IPS DF 4.7 (cell line): ENCODE data around the gene PARVG.

ENCODE experiments used
- DNase-seq: peaks from one replicate; pipeline ENCODE4 v3.0.0-alpha.2; 2013; ENCODE audit warnings: low spot score; ENCODE audit errors: extremely low read depth

The PARVG gene

DNA sequence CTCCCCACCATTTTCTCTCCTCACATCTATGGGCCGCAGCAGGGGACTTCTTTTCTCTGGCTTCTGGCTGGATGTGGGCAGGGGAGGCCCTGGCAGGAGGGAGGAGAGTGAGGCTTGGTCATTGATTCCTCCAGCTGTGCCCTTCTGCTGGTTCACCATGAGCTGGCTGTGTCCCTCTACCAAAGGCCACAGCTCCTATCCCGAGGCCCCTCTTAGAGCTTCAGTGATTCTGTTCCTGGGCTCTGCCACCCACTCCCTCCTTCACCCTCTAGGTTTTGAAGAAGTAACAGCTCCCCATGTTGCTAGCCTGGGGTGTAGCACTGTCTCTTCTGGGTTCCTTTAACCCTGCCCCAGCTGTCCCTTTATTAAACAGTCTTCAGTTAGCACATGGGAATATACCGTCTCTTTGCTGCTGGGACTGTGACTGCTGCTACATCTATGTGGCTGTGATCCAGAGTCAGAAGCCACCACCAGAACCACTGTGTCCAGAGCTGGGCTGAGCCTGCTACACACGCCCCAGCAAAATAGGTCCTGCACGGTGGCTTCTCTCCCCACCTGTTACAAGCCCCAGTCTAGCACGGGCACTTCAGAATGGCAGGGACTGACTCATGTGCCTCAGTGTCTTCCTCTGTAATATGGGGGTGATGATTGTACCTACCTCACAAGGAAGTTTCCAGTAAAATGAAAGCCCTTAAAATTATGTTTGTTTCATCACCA, 578 bp upstream of the PARVG start:
- no peak for DNase-seq

DNA sequence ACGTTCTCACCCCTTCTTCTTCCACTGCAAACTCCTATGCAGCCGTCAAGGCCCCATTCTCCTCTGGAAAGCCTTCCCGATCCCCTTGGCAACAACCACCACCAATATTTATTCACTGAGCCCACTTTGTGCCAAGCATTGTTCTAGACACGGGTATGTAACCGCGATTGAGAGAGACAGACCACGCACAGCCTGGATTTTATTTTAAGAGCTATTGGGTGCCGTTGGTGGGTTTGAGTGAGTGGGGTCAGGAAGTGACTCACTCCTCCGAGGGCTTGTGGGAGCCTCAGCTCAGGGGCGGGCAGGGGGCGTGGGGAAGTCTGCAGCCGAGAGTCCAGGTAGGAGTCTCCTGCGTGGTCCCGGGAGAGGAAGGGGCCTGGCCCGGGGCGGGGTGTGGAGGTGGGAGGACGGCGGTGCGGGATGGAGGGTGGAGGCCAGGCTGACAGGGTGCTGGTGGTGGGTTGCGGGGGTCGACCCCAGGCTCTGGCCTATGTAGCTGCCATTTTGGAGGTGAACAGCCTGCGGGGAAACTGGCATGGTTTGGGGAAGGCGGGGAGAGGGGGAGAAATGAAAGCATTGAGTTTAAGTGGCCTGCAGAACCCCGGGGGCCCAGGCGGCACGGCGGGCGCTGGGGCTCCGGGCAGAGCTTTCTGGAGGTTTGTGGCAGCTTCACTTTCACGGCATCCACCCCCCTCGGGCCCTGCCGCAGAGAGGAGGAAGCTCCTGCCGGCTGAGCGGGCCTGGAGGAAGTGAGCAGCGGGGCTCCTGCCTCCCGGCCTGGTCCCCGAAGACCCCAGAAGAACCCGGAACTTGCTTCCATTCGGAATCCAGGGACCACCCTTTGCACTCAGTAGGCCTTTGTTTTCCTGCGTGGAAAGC, 547 bp downstream of the PARVG start:
- DNase-seq, result no peak

DNA sequence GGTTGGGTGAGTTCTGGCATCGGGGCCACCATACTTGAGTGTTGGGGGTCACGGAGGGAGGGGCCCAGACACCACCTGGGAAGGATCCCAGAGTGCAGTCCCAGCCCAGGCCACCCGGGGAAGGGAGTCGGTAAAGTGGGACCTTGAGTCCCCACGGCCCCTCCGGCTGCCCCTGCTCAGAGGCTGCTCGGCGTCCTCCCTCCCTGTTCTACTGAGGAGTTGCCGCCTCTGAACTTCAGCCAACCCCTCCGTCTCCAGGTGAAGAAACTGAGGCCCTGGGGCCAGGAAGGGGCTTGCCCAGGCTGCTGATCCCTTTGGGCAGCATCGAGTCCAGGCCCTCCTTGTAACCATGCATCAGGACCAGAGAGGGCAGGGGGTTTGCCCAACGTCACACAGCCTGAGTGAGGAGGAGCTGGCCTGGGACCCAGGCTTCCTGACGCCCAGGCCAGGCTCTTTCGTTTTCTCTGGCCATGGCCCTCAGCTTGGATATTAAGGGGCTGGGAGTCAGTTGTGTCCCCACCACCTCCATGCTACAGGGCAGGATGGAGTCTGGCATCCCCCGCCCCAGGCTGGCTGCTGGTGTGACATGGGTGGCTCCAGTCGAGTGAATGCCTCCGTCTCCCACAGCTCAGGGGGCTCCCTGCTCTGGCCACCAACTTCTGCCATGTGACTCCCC, 1.3 kb downstream of the PARVG start:
- DNase-seq, result no peak

DNA sequence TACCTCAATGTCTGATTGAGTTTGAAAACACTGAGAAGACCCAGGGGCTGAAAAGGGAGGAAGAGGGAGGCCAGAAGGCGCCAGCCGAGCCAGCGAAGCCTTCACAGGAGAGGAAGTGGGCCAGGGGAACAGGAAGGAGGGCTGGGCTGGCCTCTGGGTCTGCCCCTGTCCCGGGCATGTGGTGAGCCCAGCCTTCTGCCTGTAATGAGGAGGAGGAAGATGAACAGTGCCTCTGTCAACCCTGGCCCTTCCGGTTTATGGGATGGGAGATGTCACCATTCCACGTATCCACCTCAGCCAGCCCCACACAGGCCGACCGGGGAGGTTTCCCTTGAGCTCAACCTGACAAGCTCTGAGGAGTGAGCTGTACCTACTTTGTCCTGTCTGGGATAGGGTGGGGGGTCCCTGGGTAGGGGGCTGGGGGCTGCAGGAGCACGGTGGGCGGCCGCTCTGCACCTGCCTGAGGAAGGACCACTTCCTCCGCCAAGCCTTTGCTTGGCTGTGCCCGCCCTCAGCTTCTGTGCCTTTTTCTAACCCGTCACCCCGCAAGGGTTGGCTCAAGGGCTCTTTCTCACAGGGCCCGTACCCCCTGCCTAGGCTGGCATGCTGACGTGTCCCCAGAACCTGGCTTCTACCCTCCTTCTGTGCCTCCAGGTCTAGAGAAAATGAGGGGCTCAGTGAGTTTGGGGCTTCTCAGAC, 2.0 kb downstream of the PARVG start:
- DNase-seq, result no peak

DNA sequence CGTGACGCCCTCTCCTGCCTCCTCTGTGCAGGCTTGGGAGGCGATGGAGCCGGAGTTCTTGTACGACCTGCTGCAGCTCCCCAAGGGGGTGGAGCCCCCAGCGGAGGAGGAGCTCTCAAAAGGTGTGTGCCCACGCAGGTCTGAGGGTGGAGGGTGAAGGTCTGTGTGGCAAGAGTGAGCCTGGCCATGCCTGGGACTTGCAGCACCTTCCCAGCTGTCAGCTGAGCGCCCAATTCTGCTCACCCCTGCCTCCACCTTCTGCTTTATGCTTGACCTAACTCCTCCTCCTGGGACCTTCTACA, 2.5 kb downstream of the PARVG start:
- DNase-seq, result no peak

DNA sequence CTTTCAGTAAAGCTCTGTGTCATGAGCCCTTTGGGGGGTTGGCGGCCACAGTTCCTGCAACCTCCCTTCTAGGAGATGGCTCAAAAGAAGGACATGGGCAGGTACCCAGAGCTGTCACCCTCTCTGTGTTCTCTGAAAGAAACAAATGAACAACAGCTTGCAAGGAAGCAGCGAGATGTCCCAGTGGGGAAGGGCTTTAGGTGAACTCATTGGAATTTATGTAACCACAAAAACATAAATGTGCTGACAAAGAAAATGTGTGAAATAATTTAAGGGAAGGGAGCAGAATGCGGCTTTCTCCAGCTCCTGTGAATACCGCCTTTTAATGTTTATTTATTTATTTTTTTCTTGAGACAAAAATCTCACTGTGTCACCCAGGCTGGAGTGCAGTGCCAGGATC, 3.3 kb downstream of the PARVG start:
- no peak for DNase-seq

DNA sequence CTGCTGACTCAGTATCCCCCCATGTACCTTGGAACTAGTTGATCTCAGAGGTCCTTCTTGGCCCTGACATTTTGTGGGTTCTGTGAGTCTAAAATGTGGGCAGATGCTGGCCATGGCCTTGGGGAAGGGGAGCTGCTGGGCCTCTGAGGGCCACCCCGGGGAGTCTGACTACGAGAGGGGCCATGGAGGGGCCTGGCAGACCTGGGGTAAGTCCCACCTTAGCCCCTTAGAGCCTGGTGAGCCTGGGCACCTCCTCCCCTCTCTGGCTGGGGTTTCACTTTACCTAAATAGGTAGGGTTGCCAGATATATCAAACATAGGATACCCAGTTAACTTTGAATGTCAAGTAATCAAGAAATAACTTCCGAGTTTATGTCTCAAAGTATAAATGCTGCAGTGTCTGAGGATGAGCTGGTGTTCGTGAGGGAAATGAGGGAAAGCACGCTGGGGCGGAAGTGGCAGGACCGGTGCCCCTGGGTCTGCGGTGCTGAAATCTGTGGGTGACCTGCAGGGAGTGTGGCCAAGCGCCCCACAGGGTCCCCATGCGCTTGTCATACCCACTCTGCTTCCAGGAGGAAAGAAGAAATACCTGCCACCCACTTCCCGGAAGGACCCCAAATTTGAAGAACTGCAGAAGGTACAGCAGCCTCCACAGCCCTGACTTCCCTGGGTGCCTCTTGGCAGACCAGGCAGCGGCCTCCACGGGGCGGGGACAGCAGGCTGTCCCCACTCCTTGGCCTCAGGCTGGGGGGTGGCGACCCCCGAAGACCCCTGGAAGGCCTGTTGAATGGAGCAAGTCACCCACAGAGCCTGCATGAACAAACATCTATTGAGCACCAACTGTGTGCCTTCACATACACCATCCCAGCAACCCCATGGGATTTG, 4.8 kb downstream of the PARVG start:
- DNase-seq, result no peak

DNA sequence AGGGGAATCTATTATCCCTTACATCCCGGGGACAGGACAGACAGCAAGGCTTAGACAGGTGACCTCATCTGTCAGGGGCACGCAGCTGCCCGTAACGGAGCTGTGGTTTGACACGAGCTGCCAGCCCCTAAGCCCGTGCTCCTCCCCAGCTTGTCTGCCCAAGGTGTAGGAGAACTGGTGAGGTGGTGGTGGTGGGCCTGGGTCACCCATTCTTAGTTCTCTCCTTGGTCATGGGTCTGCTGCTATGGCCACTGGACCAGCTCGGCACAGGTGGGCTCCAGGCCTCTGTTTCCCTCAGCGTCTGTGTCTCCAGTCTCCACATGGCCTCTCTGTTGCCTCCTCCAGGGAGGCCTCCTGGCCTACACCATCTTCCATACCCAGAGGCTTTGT, 5.4 kb downstream of the PARVG start:
- DNase-seq, result no peak

DNA sequence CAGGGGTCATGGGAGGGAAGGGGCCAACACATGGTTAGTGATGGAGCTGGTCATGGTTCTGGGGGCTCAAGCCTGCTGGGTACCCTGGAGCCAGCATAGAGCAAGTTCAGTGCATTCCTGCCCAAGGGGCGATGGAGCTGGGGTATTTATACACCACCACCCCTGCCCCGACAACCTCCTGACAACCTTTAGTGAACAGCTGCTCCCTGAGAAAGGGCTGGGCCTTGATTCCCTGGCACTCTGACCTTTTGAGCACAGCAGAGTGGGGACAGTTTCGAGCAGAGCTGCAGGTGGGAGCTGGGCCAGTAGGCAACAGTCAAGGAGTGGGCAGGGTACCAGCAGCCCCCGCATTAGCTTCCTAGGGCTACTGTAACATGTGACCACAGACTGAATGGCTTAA, 6.0 kb downstream of the PARVG start:
- DNase-seq, result no peak

DNA sequence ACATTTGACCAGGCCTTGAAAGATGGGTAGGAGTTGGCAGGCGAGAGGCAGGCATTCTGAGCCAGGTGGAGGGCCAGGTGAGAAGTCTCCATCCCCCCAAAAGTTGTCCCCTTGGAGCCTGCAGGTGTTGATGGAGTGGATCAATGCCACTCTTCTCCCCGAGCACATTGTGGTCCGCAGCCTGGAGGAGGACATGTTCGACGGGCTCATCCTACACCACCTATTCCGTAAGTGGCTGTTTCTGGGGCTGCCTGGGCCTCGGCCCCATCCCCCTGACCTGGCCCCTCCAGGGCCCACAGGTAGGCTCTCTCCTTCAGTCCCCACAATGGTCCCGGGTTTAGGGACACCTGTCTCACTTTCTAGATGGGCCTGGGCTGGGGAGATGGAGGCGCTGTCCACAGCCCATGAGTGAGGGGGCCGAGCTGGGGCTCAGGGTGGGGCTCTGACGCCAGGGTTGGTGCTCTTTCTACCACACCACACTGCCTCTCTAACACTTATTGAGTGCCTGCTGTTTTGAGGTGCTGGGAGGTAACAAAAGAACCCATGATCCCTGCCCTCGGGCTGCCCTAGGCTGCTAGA, 7.0 kb downstream of the PARVG start:
- DNase-seq, result no peak

DNA sequence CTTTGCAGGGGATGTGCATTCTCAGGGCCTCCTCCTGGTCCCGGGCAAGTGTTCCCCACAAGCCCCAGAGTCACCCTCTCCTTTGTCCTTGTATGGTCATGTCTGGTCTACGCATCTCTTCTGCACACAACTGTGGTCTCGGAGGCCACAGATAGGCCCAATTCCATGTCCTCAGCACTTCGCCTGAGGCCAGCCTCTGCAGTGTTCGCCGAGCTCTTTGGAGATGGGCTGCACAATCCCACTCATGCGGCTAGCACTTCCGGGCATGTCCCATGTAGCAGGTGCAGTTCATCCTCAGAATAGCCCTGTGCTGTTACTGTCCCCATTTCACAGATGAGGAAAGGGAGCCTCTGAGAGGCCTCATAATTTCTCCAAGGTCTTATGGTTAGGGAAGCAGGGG, 7.6 kb downstream of the PARVG start:
- DNase-seq, result no peak

DNA sequence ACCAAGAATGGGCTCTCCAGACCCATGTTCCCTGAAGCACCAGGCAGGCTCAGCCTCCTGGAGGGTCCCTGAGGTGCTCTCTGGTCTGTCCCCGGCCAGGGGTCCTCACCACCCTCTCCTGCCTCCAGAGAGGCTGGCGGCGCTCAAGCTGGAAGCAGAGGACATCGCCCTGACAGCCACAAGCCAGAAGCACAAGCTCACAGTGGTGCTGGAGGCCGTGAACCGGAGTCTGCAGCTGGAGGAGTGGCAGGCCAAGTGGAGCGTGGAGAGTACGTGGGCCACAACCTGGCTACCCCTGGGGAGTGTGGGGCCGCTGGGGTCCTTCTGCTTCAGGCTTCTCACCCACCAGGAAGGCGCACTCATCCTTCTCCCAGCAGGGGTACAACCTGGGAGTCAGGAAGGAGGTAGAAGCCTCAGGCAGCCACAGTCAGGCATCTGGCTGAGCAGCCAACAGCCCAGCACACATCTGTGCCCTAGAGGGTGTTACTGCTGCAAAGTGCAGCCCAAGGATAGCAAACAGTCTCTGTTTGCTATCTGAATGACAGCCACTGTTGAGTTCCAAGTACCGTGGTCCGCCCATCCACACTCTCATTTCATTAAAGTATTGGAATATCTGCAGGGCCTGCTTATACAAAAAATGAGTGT, 8.4 kb downstream of the PARVG start:
- no peak for DNase-seq

DNA sequence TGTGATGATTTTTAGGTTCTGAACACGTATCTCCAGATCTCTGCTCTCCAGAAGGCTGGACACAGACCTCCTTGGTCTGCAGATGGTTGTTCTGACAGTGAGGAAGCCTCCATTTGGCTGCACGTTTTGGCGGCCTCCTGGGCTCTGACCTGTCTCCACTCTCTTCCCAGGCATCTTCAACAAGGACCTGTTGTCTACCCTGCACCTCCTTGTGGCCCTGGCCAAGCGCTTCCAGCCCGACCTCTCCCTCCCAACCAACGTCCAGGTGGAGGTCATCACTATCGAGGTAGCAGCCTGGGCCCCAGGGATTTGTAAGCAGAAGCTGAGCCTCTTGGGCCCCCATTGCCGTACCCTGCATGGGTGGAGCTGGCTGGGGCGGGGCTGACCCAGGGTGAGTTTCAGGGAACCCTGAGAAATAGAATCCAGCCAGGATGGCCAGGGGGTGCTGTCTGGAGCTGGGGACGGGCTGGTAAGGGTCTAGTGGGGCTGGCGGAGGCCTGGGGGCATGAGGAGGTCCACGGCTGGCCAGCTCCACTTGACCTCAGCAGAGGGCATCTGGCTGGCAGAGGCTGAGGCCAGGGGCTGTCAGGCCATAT, 9.8 kb downstream of the PARVG start:
- no peak for DNase-seq

DNA sequence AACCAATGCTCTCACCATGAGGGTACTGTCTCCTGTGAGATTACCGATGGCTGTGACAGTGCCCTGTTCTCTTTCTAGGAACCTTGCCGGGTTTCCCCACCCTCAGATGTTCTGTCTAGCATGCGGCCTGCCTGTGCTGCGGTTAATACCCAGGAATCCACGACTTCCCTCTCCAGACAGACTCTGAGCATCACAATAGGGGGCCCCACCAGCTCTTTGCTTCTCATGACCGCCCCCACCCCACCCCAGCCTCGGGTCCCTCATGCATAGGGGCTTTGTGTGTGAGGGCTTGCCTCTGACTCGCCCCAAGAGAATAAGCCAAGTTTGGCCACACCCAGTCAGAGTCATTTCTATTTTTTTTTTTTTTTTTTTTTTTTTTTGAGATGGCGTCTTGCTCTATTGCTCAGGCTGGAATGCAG, 10.3 kb downstream of the PARVG start:
- DNase-seq, result no peak

DNA sequence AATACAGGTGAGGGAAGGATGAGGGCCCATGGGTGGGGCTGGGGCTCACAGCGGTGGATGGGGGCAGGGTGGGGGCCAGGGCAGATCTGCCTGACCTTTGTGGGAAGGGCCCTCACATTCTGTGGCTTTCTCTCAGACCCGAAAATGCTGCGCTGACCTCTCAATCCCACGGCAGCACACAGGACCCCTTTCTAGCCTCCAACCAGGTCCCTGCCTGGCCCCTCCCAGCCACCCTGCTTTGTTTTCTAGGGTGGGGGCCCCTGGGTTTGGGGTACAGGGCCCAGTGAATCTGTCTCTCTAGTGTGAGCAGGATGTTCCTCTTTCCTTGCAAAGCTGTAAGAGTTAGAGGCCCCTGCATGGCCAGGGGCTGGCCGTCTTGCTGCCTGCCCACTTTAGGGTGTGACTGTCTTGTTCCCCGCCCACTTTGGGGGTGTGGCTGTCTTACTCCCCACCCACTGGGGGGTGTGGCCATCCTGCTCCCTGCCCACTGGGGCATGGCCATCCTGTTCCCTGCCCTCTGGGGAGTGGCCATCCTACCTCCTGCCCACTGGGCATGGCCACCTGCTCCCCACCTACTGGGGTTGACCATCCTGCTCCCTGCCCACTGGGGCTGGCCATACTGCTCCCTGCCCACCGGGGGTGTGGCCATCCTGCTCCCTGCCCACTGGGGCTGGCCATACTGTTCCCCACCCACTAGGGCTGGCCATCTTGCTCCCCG, 11.5 kb downstream of the PARVG start:
- peak; percentile 22 for DNase-seq

DNA sequence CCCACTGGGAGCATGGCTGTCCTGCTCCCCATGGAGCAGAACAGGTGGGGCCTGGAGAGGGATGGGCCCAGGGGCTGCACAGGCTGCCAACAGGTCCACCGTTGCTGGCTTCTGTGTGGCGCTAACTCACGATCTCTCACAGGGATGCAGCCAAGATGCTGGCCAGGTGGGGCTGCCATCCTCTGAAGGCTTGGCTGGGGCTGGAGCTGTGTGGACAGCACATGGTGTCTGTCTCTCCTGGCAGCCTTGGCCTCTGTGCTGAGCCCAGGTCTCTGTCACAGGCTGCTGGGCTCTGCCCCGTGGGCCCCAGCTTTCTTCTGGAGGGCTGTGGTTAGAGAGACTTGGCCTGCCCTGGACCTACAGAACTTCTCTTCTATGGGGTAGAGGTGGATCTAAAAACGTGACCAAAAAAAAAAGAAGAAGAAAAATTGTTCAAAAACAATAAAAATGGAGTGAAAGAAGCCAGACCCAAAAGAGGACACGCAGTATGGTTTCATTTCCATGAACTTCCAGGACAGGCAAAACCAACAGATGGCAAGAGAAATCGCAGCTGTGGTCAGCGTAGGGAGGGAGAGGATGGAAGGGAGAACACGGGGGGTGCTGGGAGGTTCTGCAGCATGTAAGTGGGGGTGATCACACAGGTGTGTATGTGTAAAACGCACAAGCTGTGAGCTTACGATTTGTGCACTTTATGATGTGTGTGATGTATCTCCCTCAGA, 12.2 kb downstream of the PARVG start:
- DNase-seq, result no peak

DNA sequence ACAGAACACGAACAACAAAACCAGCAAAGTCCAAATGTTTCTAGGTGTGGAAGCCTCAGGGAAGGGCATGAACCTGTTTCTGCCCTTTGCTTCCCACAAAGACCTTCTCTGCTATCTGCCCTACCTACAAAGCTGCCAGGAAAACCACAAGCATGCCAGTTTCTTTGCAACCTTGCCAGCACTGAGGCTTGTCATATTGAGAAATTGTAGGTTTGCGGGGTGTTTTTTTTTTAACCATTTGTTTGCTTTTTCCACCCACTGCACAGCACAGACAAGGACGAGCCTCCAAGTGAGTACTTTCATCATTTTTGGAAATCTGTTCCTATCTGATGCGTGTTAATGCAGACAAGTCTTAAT, 12.8 kb downstream of the PARVG start:
- no peak for DNase-seq

DNA sequence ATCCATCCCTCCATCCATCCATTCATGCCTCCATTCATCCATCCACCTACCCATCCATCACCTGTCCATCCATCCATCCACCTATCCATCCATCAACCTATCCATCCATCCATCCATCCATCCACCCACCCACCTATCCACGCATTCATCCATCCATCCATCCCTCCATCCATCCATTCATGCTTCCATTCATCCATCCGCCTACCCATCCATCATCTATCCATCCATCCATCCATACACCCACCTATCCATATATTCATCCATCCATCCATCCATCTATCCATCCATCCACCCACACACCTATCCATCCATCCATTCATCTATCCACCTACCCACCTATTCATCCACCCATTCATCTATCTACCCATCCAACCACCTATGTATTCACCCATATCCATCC, 13.8 kb downstream of the PARVG start:
- DNase-seq, result no peak
